ENCODE results near the gene DDX28. TPM values are rescaled to one million over a fixed set of nuclear protein-coding genes. Genes with fewer than 3 reads are reported as not detected.

DDX28 gene
- total RNA-seq, 1 experiment from 2014 or later, result 16.0 TPM

DNA sequence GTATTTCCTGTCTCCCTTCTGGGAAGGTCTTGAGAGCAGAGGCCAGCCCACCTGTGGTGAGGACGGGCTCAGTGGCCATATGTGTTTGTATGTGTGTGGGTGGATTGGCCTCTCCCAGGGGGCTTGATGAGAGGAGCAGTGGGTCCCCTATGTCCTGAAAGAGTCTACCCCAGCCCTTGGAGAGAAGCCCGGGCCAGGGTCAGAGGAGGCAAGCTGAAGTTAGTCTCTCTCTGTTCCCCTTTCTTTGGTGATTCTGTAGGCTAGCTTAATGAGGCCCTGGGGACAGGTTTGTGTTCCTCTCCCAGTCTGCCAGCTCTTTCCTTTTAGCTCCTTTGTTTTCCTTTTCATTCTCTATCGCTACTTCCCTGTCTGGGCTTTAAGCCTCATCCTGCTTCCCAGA, 38.4 kb upstream of the DDX28 start:
- TF ChIP-seq, protein P1, sequence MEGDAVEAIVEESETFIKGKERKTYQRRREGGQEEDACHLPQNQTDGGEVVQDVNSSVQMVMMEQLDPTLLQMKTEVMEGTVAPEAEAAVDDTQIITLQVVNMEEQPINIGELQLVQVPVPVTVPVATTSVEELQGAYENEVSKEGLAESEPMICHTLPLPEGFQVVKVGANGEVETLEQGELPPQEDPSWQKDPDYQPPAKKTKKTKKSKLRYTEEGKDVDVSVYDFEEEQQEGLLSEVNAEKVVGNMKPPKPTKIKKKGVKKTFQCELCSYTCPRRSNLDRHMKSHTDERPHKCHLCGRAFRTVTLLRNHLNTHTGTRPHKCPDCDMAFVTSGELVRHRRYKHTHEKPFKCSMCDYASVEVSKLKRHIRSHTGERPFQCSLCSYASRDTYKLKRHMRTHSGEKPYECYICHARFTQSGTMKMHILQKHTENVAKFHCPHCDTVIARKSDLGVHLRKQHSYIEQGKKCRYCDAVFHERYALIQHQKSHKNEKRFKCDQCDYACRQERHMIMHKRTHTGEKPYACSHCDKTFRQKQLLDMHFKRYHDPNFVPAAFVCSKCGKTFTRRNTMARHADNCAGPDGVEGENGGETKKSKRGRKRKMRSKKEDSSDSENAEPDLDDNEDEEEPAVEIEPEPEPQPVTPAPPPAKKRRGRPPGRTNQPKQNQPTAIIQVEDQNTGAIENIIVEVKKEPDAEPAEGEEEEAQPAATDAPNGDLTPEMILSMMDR (conservative IDR thresholded peaks at IDR 0.05; ENCODE audit: low read depth, low read length), result no peak
- no peak for TF ChIP-seq EZH2 (IDR thresholded peaks at IDR 0.05; ENCODE audit: borderline replicate concordance, low read depth, low read length, poor library complexity, severe bottlenecking)
- no peak overlapping the region for H3K27ac ChIP-seq (ENCODE audit: low read depth, low read length, poor library complexity, severe bottlenecking)
- CTCF ChIA-PET, result interaction anchor here (1.0 kb wide), 1 partner anchor 21 kb away, joined by 3 read pairs; no protein-coding TSS in a partner anchor
- H3K4me3 ChIP-seq (ENCODE audit: low read depth, low read length, poor library complexity, severe bottlenecking), result no peak overlapping the region
- H3K9me3 ChIP-seq (ENCODE audit: low read depth, low read length, poor library complexity, severe bottlenecking), result no peaks in the 10 kb centered on the region
- H3K36me3 ChIP-seq (ENCODE audit: insufficient read depth, low read length, poor library complexity, severe bottlenecking), result peaks cover 5% of the 10 kb centered on the region
- H3K27me3 ChIP-seq (replicated peaks; ENCODE audit: insufficient read depth, low read depth, low read length, poor library complexity), result no peaks in the 10 kb centered on the region
- no peaks in the 10 kb centered on the region for H3K4me1 ChIP-seq (ENCODE audit: insufficient read depth, low read length, poor library complexity, severe bottlenecking)
- POLR2A ChIA-PET (ENCODE audit: low non-redundant PET), result no interaction called here
- intact Hi-C loops (cut with micrococcal nuclease; ENCODE audit: unreplicated experiment), result no loop called here
- DNase-seq (ENCODE audit: low spot score), result no peak
- no TSS peak for BruUV-seq (replicated peaks)

GRCh38 chr16:68059804-68060203, 36.8 kb upstream of the DDX28 start:
- Histone ChIP-seq H3K9me3 (ENCODE audit: low read depth, low read length, poor library complexity, severe bottlenecking) (no peaks in the 10 kb centered on the region), H3K36me3 (ENCODE audit: insufficient read depth, low read length, poor library complexity, severe bottlenecking) (peaks cover 15% of the 10 kb centered on the region), H3K4me3 (ENCODE audit: low read depth, low read length, poor library complexity, severe bottlenecking) (no peak overlapping the region), H3K4me1 (ENCODE audit: insufficient read depth, low read length, poor library complexity, severe bottlenecking) (no peaks in the 10 kb centered on the region), H3K27ac (ENCODE audit: low read depth, low read length, poor library complexity, severe bottlenecking) (no peak overlapping the region), H3K27me3 (replicated peaks; ENCODE audit: insufficient read depth, low read depth, low read length, poor library complexity) (no peaks in the 10 kb centered on the region)
- POLR2A ChIA-PET (ENCODE audit: low non-redundant PET), result no interaction called here
- BruUV-seq (replicated peaks), result no TSS peak
- CTCF ChIA-PET, result no interaction called here
- TF ChIP-seq EZH2 (IDR thresholded peaks at IDR 0.05; ENCODE audit: borderline replicate concordance, low read depth, low read length, poor library complexity, severe bottlenecking), result no peak
- TF ChIP-seq, protein P1 (conservative IDR thresholded peaks at IDR 0.05; ENCODE audit: low read depth, low read length), result no peak
- intact Hi-C loops (cut with micrococcal nuclease; ENCODE audit: unreplicated experiment), result no loop called here
- DNase-seq (ENCODE audit: low spot score), result no peak

DNA sequence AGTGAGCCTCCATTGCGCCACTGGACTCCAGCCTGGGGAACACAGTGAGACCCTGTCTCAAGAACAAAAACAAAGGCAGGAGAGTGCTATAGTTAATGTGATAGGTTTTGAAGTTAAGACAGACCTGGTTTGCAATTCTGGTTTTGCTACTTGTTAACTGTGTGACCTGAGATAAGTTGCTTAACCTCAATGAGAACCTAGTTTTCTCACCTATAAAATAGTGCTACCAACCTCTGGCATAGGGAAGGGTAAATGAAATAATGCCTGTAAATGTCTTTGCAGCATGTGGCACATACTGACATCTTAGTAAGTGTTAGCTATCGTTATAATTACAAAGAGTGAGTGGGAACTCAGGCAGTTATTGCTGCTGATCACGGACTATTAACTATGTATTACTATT, 32.4 kb upstream of the DDX28 start:
- intact Hi-C loops (cut with micrococcal nuclease; ENCODE audit: unreplicated experiment), result no loop called here
- peaks cover 15% of the 10 kb centered on the region for H3K36me3 ChIP-seq (ENCODE audit: insufficient read depth, low read length, poor library complexity, severe bottlenecking)

More for the DNA sequence above, 32.4 kb upstream of the DDX28 start:
- Histone ChIP-seq H3K27ac (ENCODE audit: low read depth, low read length, poor library complexity, severe bottlenecking) (no peak overlapping the region), H3K27me3 (replicated peaks; ENCODE audit: insufficient read depth, low read depth, low read length, poor library complexity) (no peaks in the 10 kb centered on the region), H3K9me3 (ENCODE audit: low read depth, low read length, poor library complexity, severe bottlenecking) (no peaks in the 10 kb centered on the region), H3K4me3 (ENCODE audit: low read depth, low read length, poor library complexity, severe bottlenecking) (no peak overlapping the region), H3K4me1 (ENCODE audit: insufficient read depth, low read length, poor library complexity, severe bottlenecking) (no peaks in the 10 kb centered on the region)
- ChIA-PET POLR2A (ENCODE audit: low non-redundant PET) (no interaction called here), CTCF (interaction anchor here (1.0 kb wide), 1 partner anchor 14 kb away, joined by 3 read pairs; no protein-coding TSS in a partner anchor)
- no peak for TF ChIP-seq EZH2 (IDR thresholded peaks at IDR 0.05; ENCODE audit: borderline replicate concordance, low read depth, low read length, poor library complexity, severe bottlenecking)
- TF ChIP-seq, protein P1 (conservative IDR thresholded peaks at IDR 0.05; ENCODE audit: low read depth, low read length), result no peak
- DNase-seq (ENCODE audit: low spot score), result no peak
- BruUV-seq (replicated peaks), result no TSS peak
